AG04449 (cell line): Measurements from ENCODE around the gene ARSI.

Experiments used
- CTCF ChIA-PET: fragments of 350-600 bp; formaldehyde crosslinking; extraction: SDS; loops from one replicate; lab custom pipeline; 2021; ENCODE audit warnings: antibody characterized with exemption; lab: Yijun Ruan, JAX
- POLR2A ChIA-PET: fragments of 400-600, 350-600 bp; formaldehyde crosslinking; extraction: SDS; loops from one replicate; lab custom pipeline; 2020; ENCODE audit warnings: antibody characterized with exemption, inconsistent platforms; lab: Yijun Ruan, JAX
- DNase-seq: peaks from one replicate; pipeline ENCODE4 v3.0.0-alpha.2; 2010; ENCODE audit warnings: low read depth, low spot score
- H3K4me3 ChIP-seq: 2 replicates; pipeline ENCODE4 v1.5.1; 2011; ENCODE audit warnings: low read depth, mild to moderate bottlenecking, control low read depth, low read length
- CTCF ChIP-seq: IDR thresholded peaks from one replicate; pipeline ENCODE4 v1.5.1; 2011; ENCODE audit warnings: mild to moderate bottlenecking, moderate library complexity, low read length, control low read depth, inconsistent platforms; ENCODE audit not compliant: insufficient read depth; ENCODE audit errors: missing control alignments

Gene ARSI

GRCh38 chr5:150329881-150330876, 27.5 kb upstream of the ARSI start:
- POLR2A ChIA-PET: no interaction called here
- H3K4me3 ChIP-seq: no peak overlapping the region
- CTCF ChIA-PET: interaction anchor here (0.7 to 1.7 kb wide), 3 partner anchors 19 to 27 kb away, joined by 3 read pairs; partner anchors contain the start of gene ARSI
- TF ChIP-seq CTCF: no peak
- DNase-seq: no peak

GRCh38 chr5:150329038-150329437, 26.3 kb upstream of the ARSI start:
- DNase-seq: no peak
- POLR2A ChIA-PET: no interaction called here
- CTCF ChIA-PET: interaction anchor here (1.7 to 2.5 kb wide), 2 partner anchors 22 to 26 kb away, joined by 3 to 11 read pairs; partner anchors contain the start of gene ARSI
- no peak for TF ChIP-seq CTCF
- H3K4me3 ChIP-seq: no peak overlapping the region

GRCh38 chr5:150328515-150328914, 25.8 kb upstream of the ARSI start:
- no peak for TF ChIP-seq CTCF
- CTCF ChIA-PET: interaction anchor here (0.8 to 2.5 kb wide), 2 partner anchors 22 to 106 kb away, joined by 3 to 11 read pairs; no protein-coding TSS in a partner anchor

GRCh38 chr5:150327139-150327538, 24.4 kb upstream of the ARSI start:
- DNase-seq: no peak
- POLR2A ChIA-PET: no interaction called here
- CTCF ChIA-PET: interaction anchor here (2.5 kb wide), 1 partner anchor 23 kb away, joined by 11 read pairs; no protein-coding TSS in a partner anchor
- H3K4me3 ChIP-seq: no peak overlapping the region
- TF ChIP-seq CTCF: no peak

More at GRCh38 chr5:150328515-150328914, 25.8 kb upstream of the ARSI start:
- DNase-seq: no peak
- POLR2A ChIA-PET: no interaction called here
- no peak overlapping the region for H3K4me3 ChIP-seq

GRCh38 chr5:150326707-150327106, 24.0 kb upstream of the ARSI start:
- H3K4me3 ChIP-seq: no peak overlapping the region
- TF ChIP-seq CTCF: no peak
- DNase-seq: no peak
- POLR2A ChIA-PET: no interaction called here
- CTCF ChIA-PET: interaction anchor here (1.1 to 2.5 kb wide), 3 partner anchors 8 to 24 kb away, joined by 3 to 11 read pairs (median 5); no protein-coding TSS in a partner anchor

- ChIA-PET CTCF (interaction anchor here (1.1 to 1.5 kb wide), 2 partner anchors 9 to 14 kb away, joined by 3 to 5 read pairs; no protein-coding TSS in a partner anchor), POLR2A (no interaction called here)
- no peak for TF ChIP-seq CTCF
- no peak for DNase-seq
- H3K4me3 ChIP-seq: no peak overlapping the region
Observed at GRCh38 chr5:150325426-150325825, 22.7 kb upstream of the ARSI start.
